SK-N-SH (cell line): Measurements from ENCODE around the gene FANCE. TPM values are rescaled to one million over a fixed set of nuclear protein-coding genes. Genes with fewer than 3 reads are reported as not detected.

ENCODE experiments used
- CTCF ChIA-PET: fragments of 300-600, 350-600 bp; formaldehyde crosslinking; extraction: SDS; loops from one replicate; lab custom pipeline; 2021; lab: Yijun Ruan, JAX
- POLR2A ChIA-PET: fragments of 350-600 bp; sonication (Branson Sonifier 250); formaldehyde crosslinking; extraction: SDS; loops from one replicate; lab custom pipeline; 2020; ENCODE audit warnings: antibody characterized with exemption, inconsistent platforms; lab: Yijun Ruan, JAX
- DNase-seq: peaks from one replicate; pipeline ENCODE4 v3.0.0; 2012
- H2AFZ ChIP-seq: fragments of 200-600 bp; sonication (generic); 2 replicates; pipeline ENCODE4 v1.8.1; 2016; ENCODE audit warnings: antibody characterized with exemption, mild to moderate bottlenecking, low read depth
- H3F3A ChIP-seq: fragments of 200-600 bp; sonication (generic); replicated peaks from 2 replicates; pipeline ENCODE3; 2016; ENCODE audit warnings: antibody characterized with exemption, mild to moderate bottlenecking; ENCODE audit not compliant: insufficient read depth
- H3K27ac ChIP-seq, 2 experiments: fragments of 200-500 bp in 1 of 2; fragments of 200-600 bp in 1 of 2; sonication (Bioruptor generic) in 1 of 2; sonication (generic), shearing (Covaris generic) in 1 of 2; 2 replicates each; pipeline versions ENCODE4 v1.5.1 to v1.6.1; 2014 to 2016; ENCODE audit warnings: low read depth in 2 of 2, inconsistent platforms in 1 of 2, low read length in 1 of 2, mild to moderate bottlenecking in 1 of 2, mixed read lengths in 1 of 2
- H3K27me3 ChIP-seq: fragments of 200-600 bp; sonication (generic), shearing (Covaris generic); 2 replicates; pipeline ENCODE4 v1.6.1; 2016; ENCODE audit warnings: mixed run types; ENCODE audit not compliant: insufficient read depth
- H3K36me3 ChIP-seq, 2 experiments: fragments of 200-500 bp in 1 of 2; fragments of 200-600 bp in 1 of 2; sonication (Bioruptor generic) in 1 of 2; sonication (generic) in 1 of 2; replicated peaks in 1 of 2; 2 replicates each; pipeline versions ENCODE3 to v1.5.1; 2014 to 2016; ENCODE audit warnings: low read length in 1 of 2, mild to moderate bottlenecking in 1 of 2; ENCODE audit not compliant: insufficient read depth in 2 of 2, control insufficient read depth in 1 of 2
- H3K4me1 ChIP-seq, 2 experiments: fragments of 200-500 bp in 1 of 2; fragments of 200-600 bp in 1 of 2; sonication (Bioruptor generic) in 1 of 2; sonication (generic), shearing (Covaris generic) in 1 of 2; 2 replicates each; pipeline versions ENCODE4 v1.5.1 to v1.6.1; 2014 to 2016; ENCODE audit warnings: low read depth in 1 of 2, low read length in 1 of 2, mixed run types in 1 of 2; ENCODE audit not compliant: insufficient read depth in 2 of 2, control insufficient read depth in 1 of 2
- H3K4me2 ChIP-seq: fragments of 200-600 bp; sonication (generic), shearing (Covaris generic); 2 replicates; pipeline ENCODE4 v1.6.1; 2017; ENCODE audit warnings: mixed run types
- H3K4me3 ChIP-seq, 2 experiments: fragments of 200-500 bp in 1 of 2; fragments of 200-600 bp in 1 of 2; sonication (Bioruptor generic) in 1 of 2; sonication (generic), shearing (Covaris generic) in 1 of 2; 2 replicates each; pipeline versions ENCODE4 v1.5.1 to v1.8.1; 2014 to 2016; ENCODE audit warnings: low read depth in 2 of 2, inconsistent platforms in 1 of 2, low read length in 1 of 2, mild to moderate bottlenecking in 1 of 2, mixed read lengths in 1 of 2, moderate library complexity in 1 of 2
- H3K79me2 ChIP-seq: fragments of 200-600 bp; sonication (generic); 2 replicates; pipeline ENCODE4 v1.8.1; 2017; ENCODE audit warnings: mild to moderate bottlenecking; ENCODE audit not compliant: insufficient read depth
- H3K9ac ChIP-seq: fragments of 200-600 bp; sonication (generic); 2 replicates; pipeline ENCODE4 v1.6.1; 2017; ENCODE audit warnings: mixed run types
- H3K9me2 ChIP-seq: fragments of 200-600 bp; sonication (generic); 2 replicates; pipeline ENCODE4 v1.6.1; 2017; ENCODE audit warnings: mixed run types
- H3K9me3 ChIP-seq: fragments of 200-600 bp; sonication (generic); 2 replicates; pipeline ENCODE4 v1.6.1; 2017; ENCODE audit warnings: mixed run types, mild to moderate bottlenecking, moderate library complexity
- H4K20me1 ChIP-seq: fragments of 200-600 bp; sonication (generic); 2 replicates; pipeline ENCODE4 v1.6.1; 2017; ENCODE audit warnings: mild to moderate bottlenecking, mixed run types; ENCODE audit not compliant: insufficient read depth
- EP300 ChIP-seq, 2 experiments: IDR thresholded peaks; 2 replicates each; pipeline versions ENCODE4 v1.4.0 to v1.6.1; 2012; ENCODE audit warnings: borderline replicate concordance in 1 of 2, low read depth in 1 of 2, low read length in 1 of 2
- FOXJ3 ChIP-seq: sonication (generic); formaldehyde crosslinking; IDR thresholded peaks from 2 replicates; pipeline ENCODE4 v1.5.1; 2020; ENCODE audit warnings: mild to moderate bottlenecking, missing genetic modification reagents
- FOXM1 ChIP-seq: IDR thresholded peaks from 2 replicates; pipeline ENCODE4 v1.4.0; 2012; ENCODE audit warnings: low read depth, mild to moderate bottlenecking
- GABPA ChIP-seq: IDR thresholded peaks from 2 replicates; pipeline ENCODE4 v1.4.0; 2012; ENCODE audit warnings: low read depth, mild to moderate bottlenecking
- GATA2 ChIP-seq: sonication (generic); formaldehyde crosslinking; IDR thresholded peaks from 2 replicates; pipeline ENCODE4 v1.5.0; 2020; ENCODE audit warnings: mild to moderate bottlenecking, missing genetic modification reagents
- JUND ChIP-seq: IDR thresholded peaks from 2 replicates; pipeline ENCODE4 v1.4.0; 2012
- MEF2A ChIP-seq: IDR thresholded peaks from 2 replicates; pipeline ENCODE4 v1.4.0; 2012; ENCODE audit warnings: low read depth, borderline replicate concordance
- NRF1 ChIP-seq: IDR thresholded peaks from 2 replicates; pipeline ENCODE4 v1.6.1; 2012; ENCODE audit warnings: low read depth, mild to moderate bottlenecking, low read length
- RXRA ChIP-seq: IDR thresholded peaks from 2 replicates; pipeline ENCODE4 v1.4.0; 2012; ENCODE audit warnings: low read depth, mild to moderate bottlenecking, borderline replicate concordance
- TAF1 ChIP-seq: IDR thresholded peaks from 2 replicates; pipeline ENCODE4 v1.6.1; 2012; ENCODE audit warnings: low read depth, mild to moderate bottlenecking, low read length, moderate library complexity, borderline replicate concordance
- TCF12 ChIP-seq: IDR thresholded peaks from 2 replicates; pipeline ENCODE4 v1.4.0; 2012
- TEAD4 ChIP-seq: IDR thresholded peaks from 2 replicates; pipeline ENCODE4 v1.4.0; 2012; ENCODE audit warnings: mild to moderate bottlenecking, borderline replicate concordance; ENCODE audit not compliant: insufficient read depth
- YY1 ChIP-seq: IDR thresholded peaks from 2 replicates; pipeline ENCODE4 v1.4.0; 2012; ENCODE audit warnings: low read depth, mild to moderate bottlenecking
- WGBS: methylation state at CpG from one replicate; pipeline ENCODE4 v1.1.6; 2017; ENCODE audit warnings: low lambda C conversion rate; 5-methylcytosine and 5-hydroxymethylcytosine counted together
- polyA plus RNA-seq, 3 experiments: library from polyadenylated mRNA; depleted of rRNA; stranded (reverse); fragments of >200 nt; gene quantifications; 2 replicates each; pipeline ENCODE4 v1.2.3, GENCODE V29; 2012
- TF ChIP-seq, protein P1 (sequence below): fragments of 200-600 bp; sonication (generic); IDR thresholded peaks from 2 replicates; pipeline ENCODE4 v1.6.1; 2017; ENCODE audit warnings: antibody characterized with exemption, mild to moderate bottlenecking, moderate library complexity
- TF ChIP-seq, protein P2 (sequence below): fragments of 150-350 bp; IDR thresholded peaks from 2 replicates; pipeline ENCODE4 v1.6.1; 2016; ENCODE audit warnings: mild to moderate bottlenecking, low read depth, low read length
- TF ChIP-seq, protein P3 (sequence below): IDR thresholded peaks from 2 replicates; pipeline ENCODE4 v1.4.0; 2012; ENCODE audit warnings: low read depth
- TF ChIP-seq, protein P4 (sequence below): IDR thresholded peaks from 2 replicates; pipeline ENCODE4; 2012
- TF ChIP-seq, protein P5 (sequence below): IDR thresholded peaks from 2 replicates; pipeline ENCODE4 v1.6.1; 2012; ENCODE audit warnings: mild to moderate bottlenecking, low read depth, low read length, moderate library complexity

FANCE gene
- polyA plus RNA-seq, 1 of the 3 experiments (the other 2 are of a cell fraction): 5.8 TPM

DNA sequence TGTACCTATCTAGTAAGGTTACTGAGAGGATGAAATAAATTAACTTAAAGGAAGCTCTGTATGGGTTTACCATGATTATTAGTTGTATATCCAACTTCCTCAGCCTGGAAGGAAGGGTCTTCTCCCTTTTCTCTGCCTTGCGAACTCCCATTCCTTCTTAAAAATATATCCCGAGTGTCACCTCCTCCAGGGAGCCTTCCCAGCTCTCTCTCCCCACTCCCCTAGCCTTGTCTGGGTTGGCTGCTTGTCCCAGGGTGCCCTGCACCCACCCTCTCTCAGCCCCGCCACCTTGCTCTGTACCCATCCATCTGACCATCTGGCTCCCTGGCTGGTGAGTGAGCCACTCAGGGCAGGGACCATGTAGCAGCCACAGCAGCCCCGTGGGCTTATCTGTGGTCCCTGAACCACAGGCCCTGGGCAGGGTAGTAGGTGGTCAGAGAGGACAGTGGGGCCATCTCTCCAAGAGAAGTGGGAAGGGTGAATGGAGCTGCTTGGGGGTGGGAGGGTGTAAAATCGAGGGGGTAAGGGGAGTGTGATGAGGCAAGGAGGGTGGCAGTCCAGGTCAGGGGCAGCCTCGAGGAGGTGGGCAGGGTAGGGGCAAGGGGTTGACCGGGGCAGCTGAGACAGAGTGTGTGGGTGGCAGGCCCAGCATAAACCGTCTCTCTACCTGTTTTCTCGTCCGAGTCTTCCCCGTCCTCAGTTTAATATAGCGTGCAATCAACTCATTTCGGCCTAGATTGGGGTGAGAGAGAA lies 31.9 kb downstream of the FANCE start:
- POLR2A ChIA-PET: no interaction called here
- CTCF ChIA-PET: interaction anchor here (2.1 kb wide), 1 partner anchor 141 kb away, joined by 5 read pairs; no protein-coding TSS in a partner anchor
- H3K9me3 ChIP-seq: no peaks in the 10 kb centered on the region
- no peak overlapping the region for H3K27ac ChIP-seq
- TF ChIP-seq NRF1 (no peak), GABPA (no peak), FOXM1 (no peak)
- TF ChIP-seq, protein P1, sequence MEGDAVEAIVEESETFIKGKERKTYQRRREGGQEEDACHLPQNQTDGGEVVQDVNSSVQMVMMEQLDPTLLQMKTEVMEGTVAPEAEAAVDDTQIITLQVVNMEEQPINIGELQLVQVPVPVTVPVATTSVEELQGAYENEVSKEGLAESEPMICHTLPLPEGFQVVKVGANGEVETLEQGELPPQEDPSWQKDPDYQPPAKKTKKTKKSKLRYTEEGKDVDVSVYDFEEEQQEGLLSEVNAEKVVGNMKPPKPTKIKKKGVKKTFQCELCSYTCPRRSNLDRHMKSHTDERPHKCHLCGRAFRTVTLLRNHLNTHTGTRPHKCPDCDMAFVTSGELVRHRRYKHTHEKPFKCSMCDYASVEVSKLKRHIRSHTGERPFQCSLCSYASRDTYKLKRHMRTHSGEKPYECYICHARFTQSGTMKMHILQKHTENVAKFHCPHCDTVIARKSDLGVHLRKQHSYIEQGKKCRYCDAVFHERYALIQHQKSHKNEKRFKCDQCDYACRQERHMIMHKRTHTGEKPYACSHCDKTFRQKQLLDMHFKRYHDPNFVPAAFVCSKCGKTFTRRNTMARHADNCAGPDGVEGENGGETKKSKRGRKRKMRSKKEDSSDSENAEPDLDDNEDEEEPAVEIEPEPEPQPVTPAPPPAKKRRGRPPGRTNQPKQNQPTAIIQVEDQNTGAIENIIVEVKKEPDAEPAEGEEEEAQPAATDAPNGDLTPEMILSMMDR: no peak
- no peaks in the 10 kb centered on the region for H3K36me3 ChIP-seq
- H3K27me3 ChIP-seq: no peaks in the 10 kb centered on the region
- H3K9me2 ChIP-seq: no peaks in the 10 kb centered on the region
- H2AFZ ChIP-seq: no peak overlapping the region
- peaks cover 13% of the 10 kb centered on the region; the same call in 1 of the 2 replicates for H3K79me2 ChIP-seq
- no peak overlapping the region for H3K9ac ChIP-seq
- no peaks in the 10 kb centered on the region for H4K20me1 ChIP-seq
- no peak overlapping the region for H3K4me3 ChIP-seq
- peaks cover 10 to 14% of the 10 kb centered on the region in 2 experiments; a peak in 2 of 4 replicates for H3K4me1 ChIP-seq
- no peak overlapping the region for H3K4me2 ChIP-seq
- no peak for DNase-seq
- H3F3A ChIP-seq: peaks cover 2% of the 10 kb centered on the region
- 94% methylated on average over 13 of the region's 13 CpGs for WGBS

DNA sequence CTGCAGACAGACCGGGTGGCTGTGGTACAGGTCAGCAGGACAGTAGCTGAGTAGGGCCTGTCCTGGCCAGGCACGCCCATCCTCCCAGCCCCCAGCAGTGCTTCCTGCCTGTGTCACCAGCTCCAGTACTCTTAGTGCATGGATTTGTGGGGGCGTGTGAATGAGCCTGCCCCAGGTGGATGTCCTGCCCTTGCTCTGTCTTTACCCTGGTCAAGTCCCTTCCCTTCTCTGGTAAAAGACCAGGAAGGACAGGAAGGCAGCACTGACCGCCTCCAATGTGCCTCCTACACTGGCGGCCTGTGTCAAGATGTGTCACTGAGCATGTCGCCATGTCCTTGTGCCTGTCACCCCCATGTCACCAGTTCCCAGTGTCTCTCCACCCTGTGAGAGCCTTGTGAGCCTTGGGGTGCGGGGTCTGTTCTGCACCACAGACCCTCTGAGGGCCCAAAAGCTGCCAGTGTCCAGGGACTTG lies 32.8 kb downstream of the FANCE start:
- Histone ChIP-seq H2AFZ (no peak overlapping the region), H3K36me3 (no peaks in the 10 kb centered on the region), H3F3A (peaks cover 2% of the 10 kb centered on the region), H3K9me3 (no peaks in the 10 kb centered on the region), H3K79me2 (peaks cover 13% of the 10 kb centered on the region; the same call in 1 of the 2 replicates), H3K4me3 (no peak overlapping the region), H3K4me2 (0 out of 2 replicates have a peak overlapping the region, but pooled peaks have one; percentile 24), H3K9ac (no peak overlapping the region), H3K9me2 (no peaks in the 10 kb centered on the region), H3K27ac (no peak overlapping the region), H3K27me3 (no peaks in the 10 kb centered on the region), H4K20me1 (no peaks in the 10 kb centered on the region), H3K4me1 (peaks cover 10 to 14% of the 10 kb centered on the region in 2 experiments; a peak in 2 of 4 replicates)
- POLR2A ChIA-PET: no interaction called here
- peak; percentile 29 for DNase-seq
- CTCF ChIA-PET: interaction anchor here (1.0 to 2.1 kb wide), 3 partner anchors 12 to 142 kb away, joined by 3 to 5 read pairs (median 3); partner anchors contain the start of gene TEAD3
- WGBS: 80% methylated on average over 4 of the region's 7 CpGs
- TF ChIP-seq FOXJ3 (CRISPR knock-in tag) (no peak), GATA2 (CRISPR knock-in tag) (no peak), TAF1 (no peak), MEF2A (no peak), TEAD4 (no peak), YY1 (no peak), JUND (no peak), TCF12 (no peak), FOXM1 (no peak), RXRA (no peak), NRF1 (no peak), EP300 (IDR thresholded peaks at IDR 0.05; ENCODE audit: borderline replicate concordance in 1 of 2, low read depth in 1 of 2, low read length in 1 of 2) (no peak)
- TF ChIP-seq, protein P2, sequence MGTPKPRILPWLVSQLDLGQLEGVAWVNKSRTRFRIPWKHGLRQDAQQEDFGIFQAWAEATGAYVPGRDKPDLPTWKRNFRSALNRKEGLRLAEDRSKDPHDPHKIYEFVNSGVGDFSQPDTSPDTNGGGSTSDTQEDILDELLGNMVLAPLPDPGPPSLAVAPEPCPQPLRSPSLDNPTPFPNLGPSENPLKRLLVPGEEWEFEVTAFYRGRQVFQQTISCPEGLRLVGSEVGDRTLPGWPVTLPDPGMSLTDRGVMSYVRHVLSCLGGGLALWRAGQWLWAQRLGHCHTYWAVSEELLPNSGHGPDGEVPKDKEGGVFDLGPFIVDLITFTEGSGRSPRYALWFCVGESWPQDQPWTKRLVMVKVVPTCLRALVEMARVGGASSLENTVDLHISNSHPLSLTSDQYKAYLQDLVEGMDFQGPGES: no peak
- TF ChIP-seq, protein P3, sequence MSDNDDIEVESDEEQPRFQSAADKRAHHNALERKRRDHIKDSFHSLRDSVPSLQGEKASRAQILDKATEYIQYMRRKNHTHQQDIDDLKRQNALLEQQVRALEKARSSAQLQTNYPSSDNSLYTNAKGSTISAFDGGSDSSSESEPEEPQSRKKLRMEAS: no peak
- TF ChIP-seq, protein P4, sequence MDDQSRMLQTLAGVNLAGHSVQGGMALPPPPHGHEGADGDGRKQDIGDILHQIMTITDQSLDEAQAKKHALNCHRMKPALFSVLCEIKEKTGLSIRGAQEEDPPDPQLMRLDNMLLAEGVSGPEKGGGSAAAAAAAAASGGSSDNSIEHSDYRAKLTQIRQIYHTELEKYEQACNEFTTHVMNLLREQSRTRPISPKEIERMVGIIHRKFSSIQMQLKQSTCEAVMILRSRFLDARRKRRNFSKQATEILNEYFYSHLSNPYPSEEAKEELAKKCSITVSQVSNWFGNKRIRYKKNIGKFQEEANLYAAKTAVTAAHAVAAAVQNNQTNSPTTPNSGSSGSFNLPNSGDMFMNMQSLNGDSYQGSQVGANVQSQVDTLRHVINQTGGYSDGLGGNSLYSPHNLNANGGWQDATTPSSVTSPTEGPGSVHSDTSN: no peak
- TF ChIP-seq, protein P5, sequence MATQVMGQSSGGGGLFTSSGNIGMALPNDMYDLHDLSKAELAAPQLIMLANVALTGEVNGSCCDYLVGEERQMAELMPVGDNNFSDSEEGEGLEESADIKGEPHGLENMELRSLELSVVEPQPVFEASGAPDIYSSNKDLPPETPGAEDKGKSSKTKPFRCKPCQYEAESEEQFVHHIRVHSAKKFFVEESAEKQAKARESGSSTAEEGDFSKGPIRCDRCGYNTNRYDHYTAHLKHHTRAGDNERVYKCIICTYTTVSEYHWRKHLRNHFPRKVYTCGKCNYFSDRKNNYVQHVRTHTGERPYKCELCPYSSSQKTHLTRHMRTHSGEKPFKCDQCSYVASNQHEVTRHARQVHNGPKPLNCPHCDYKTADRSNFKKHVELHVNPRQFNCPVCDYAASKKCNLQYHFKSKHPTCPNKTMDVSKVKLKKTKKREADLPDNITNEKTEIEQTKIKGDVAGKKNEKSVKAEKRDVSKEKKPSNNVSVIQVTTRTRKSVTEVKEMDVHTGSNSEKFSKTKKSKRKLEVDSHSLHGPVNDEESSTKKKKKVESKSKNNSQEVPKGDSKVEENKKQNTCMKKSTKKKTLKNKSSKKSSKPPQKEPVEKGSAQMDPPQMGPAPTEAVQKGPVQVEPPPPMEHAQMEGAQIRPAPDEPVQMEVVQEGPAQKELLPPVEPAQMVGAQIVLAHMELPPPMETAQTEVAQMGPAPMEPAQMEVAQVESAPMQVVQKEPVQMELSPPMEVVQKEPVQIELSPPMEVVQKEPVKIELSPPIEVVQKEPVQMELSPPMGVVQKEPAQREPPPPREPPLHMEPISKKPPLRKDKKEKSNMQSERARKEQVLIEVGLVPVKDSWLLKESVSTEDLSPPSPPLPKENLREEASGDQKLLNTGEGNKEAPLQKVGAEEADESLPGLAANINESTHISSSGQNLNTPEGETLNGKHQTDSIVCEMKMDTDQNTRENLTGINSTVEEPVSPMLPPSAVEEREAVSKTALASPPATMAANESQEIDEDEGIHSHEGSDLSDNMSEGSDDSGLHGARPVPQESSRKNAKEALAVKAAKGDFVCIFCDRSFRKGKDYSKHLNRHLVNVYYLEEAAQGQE: no peak
